ENCODE results near the gene ATP9B. TPM values are rescaled to one million over a fixed set of nuclear protein-coding genes. Genes with fewer than 3 reads are reported as not detected.
A peak's percentile ranks its signal among the peaks of the same experiment; 100 is the strongest.

ATP9B gene
- total RNA-seq, 1 experiment from 2014 or later = 25.5 TPM

DNA sequence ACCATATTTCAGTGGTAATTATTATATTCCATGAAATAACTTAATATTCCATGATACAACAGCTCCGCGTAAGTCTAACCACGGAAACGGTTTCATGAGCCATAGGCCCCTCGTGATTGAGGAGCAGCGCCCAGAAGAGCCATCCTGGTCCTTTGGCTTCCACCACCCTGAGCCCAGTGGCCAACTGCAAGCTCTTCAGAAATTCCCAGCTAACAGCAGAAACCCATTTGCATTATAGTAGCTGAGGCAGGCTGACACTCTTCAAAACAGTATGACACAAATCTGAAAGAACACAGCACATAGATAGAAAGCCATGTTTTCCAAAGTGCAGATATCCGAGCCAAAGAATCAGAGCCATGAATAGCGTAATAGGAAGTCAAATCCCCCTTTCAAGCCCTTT is 205.6 kb downstream of the ATP9B start:
- no peaks in the 10 kb centered on the region for H3K4me1 Mint-ChIP-seq (ENCODE audit: insufficient read depth, unreplicated experiment)
- TF ChIP-seq, protein P1, sequence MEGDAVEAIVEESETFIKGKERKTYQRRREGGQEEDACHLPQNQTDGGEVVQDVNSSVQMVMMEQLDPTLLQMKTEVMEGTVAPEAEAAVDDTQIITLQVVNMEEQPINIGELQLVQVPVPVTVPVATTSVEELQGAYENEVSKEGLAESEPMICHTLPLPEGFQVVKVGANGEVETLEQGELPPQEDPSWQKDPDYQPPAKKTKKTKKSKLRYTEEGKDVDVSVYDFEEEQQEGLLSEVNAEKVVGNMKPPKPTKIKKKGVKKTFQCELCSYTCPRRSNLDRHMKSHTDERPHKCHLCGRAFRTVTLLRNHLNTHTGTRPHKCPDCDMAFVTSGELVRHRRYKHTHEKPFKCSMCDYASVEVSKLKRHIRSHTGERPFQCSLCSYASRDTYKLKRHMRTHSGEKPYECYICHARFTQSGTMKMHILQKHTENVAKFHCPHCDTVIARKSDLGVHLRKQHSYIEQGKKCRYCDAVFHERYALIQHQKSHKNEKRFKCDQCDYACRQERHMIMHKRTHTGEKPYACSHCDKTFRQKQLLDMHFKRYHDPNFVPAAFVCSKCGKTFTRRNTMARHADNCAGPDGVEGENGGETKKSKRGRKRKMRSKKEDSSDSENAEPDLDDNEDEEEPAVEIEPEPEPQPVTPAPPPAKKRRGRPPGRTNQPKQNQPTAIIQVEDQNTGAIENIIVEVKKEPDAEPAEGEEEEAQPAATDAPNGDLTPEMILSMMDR (IDR thresholded peaks at IDR 0.05; ENCODE audit: unreplicated experiment) = no peak

DNA sequence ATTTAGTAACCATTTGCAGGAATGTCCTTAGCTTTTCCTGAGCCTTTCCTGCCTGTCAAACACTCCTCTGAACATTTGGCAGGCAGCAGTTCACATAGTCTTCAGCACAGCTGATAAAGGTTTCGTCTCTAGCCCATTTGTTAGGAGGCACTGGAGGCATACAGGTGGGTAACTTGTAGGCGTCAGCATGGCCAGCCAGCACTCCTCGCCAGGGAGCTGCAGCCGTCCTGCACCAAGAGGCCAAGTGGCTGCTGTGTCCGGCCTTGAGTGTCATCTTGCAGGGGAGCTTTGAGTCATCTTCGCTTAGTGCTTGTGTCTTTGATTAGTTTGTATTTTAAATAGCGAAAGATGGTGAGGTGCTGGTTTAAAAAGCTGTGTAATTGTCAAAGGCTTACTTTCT is 206.3 kb downstream of the ATP9B start:
- Mint-ChIP-seq H3K4me1 (ENCODE audit: insufficient read depth, unreplicated experiment) (no peaks in the 10 kb centered on the region), H3K27me3 (ENCODE audit: insufficient read depth, unreplicated experiment) (no peaks in the 10 kb centered on the region), H3K27ac (ENCODE audit: low read depth, unreplicated experiment) (peak overlapping the region; percentile 6), H3K36me3 (ENCODE audit: insufficient read depth, unreplicated experiment) (peaks cover 11% of the 10 kb centered on the region), H3K9me3 (ENCODE audit: unreplicated experiment) (no peaks in the 10 kb centered on the region), H3K4me3 (ENCODE audit: unreplicated experiment) (no peak overlapping the region)
- POLR2A ChIA-PET = no interaction called here
- TF ChIP-seq, protein P1 (IDR thresholded peaks at IDR 0.05; ENCODE audit: unreplicated experiment) = no peak
- CTCF ChIA-PET = no interaction called here
- intact Hi-C loops (cut with micrococcal nuclease) = no loop called here
- no peak for DNase-seq (ENCODE audit: unreplicated experiment)
- BruUV-seq (replicated peaks) = no TSS peak

More for the DNA sequence above, 205.6 kb downstream of the ATP9B start:
- BruUV-seq (replicated peaks) = no TSS peak
- CTCF ChIA-PET = interaction anchor here (0.8 kb wide), 2 partner anchors 23 to 104 kb away, joined by 3 read pairs; no protein-coding TSS in a partner anchor
- no peaks in the 10 kb centered on the region for H3K9me3 Mint-ChIP-seq (ENCODE audit: unreplicated experiment)
- no peak overlapping the region for H3K4me3 Mint-ChIP-seq (ENCODE audit: unreplicated experiment)
- no peak for DNase-seq (ENCODE audit: unreplicated experiment)
- H3K36me3 Mint-ChIP-seq (ENCODE audit: insufficient read depth, unreplicated experiment) = peaks cover 9% of the 10 kb centered on the region
- POLR2A ChIA-PET = no interaction called here
- intact Hi-C loops (cut with micrococcal nuclease) = no loop called here
- no peaks in the 10 kb centered on the region for H3K27me3 Mint-ChIP-seq (ENCODE audit: insufficient read depth, unreplicated experiment)
- H3K27ac Mint-ChIP-seq (ENCODE audit: low read depth, unreplicated experiment) = no peak overlapping the region

DNA sequence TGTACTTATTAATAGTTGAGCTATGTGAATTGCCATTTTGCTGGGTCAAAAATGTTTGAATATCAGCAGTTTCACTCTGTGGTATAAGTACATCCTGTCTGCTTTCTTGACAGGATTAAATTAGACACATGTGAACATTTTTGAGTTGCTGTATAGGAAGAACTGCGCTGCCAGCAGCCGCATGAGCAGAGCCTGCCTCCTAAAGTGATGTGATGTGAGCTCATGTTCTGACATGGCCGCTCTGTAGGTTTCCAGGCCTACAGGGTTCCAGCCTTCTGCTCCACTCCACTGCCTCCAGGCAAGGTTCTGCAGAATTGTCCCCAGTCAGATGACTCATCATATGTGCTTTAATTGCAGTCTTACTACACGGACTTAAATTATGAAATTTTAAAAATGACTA is 206.8 kb downstream of the ATP9B start:
- no TSS peak for BruUV-seq (replicated peaks)
- Mint-ChIP-seq H3K9me3 (ENCODE audit: unreplicated experiment) (no peaks in the 10 kb centered on the region), H3K36me3 (ENCODE audit: insufficient read depth, unreplicated experiment) (peaks cover 11% of the 10 kb centered on the region), H3K27ac (ENCODE audit: low read depth, unreplicated experiment) (no peak overlapping the region), H3K4me1 (ENCODE audit: insufficient read depth, unreplicated experiment) (no peaks in the 10 kb centered on the region), H3K4me3 (ENCODE audit: unreplicated experiment) (no peak overlapping the region), H3K27me3 (ENCODE audit: insufficient read depth, unreplicated experiment) (no peaks in the 10 kb centered on the region)
- intact Hi-C loops (cut with micrococcal nuclease) = no loop called here
- POLR2A ChIA-PET = no interaction called here
- TF ChIP-seq, protein P1 (IDR thresholded peaks at IDR 0.05; ENCODE audit: unreplicated experiment) = no peak
- CTCF ChIA-PET = no interaction called here
- DNase-seq (ENCODE audit: unreplicated experiment) = peak; percentile 61

DNA sequence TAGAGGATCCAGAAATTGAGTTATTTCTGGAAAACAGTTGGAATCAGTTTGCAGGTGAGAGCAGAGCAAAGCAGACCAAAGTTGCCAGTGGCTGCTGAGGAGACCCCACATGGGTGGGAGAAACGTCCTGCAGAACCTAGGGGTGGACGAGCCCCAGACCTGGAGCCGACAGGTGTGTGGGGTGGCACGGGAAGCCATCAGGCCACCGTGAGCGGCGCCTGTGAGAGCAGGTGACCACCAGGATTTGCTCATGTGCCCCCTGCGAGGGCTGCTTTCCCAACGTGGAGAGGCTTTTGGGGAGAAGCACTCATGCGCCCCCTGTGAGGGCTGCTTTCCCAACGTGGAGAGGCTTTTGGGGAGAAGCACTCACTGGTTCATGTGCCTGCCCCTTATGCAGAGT is 209.7 kb downstream of the ATP9B start:
- TF ChIP-seq, protein P1 (IDR thresholded peaks at IDR 0.05; ENCODE audit: unreplicated experiment) = no peak
- Mint-ChIP-seq H3K27me3 (ENCODE audit: insufficient read depth, unreplicated experiment) (no peaks in the 10 kb centered on the region), H3K9me3 (ENCODE audit: unreplicated experiment) (no peaks in the 10 kb centered on the region), H3K4me1 (ENCODE audit: insufficient read depth, unreplicated experiment) (no peaks in the 10 kb centered on the region), H3K27ac (ENCODE audit: low read depth, unreplicated experiment) (no peak overlapping the region), H3K36me3 (ENCODE audit: insufficient read depth, unreplicated experiment) (peaks cover 5% of the 10 kb centered on the region), H3K4me3 (ENCODE audit: unreplicated experiment) (no peak overlapping the region)
- ChIA-PET POLR2A (no interaction called here), CTCF (no interaction called here)
- intact Hi-C loops (cut with micrococcal nuclease) = no loop called here
- no peak for DNase-seq (ENCODE audit: unreplicated experiment)
- no TSS peak for BruUV-seq (replicated peaks)
